PC-9 (cell line): ENCODE measurements around the gene CWC27.

ENCODE experiments used
- EZH2 ChIP-seq: fragments of 200-600 bp; sonication (generic); IDR thresholded peaks from 2 replicates; pipeline ENCODE4 v1.8.0; 2017; ENCODE audit warnings: antibody characterized with exemption, low read depth
- TF ChIP-seq, protein P1 (sequence below): fragments of 200-600 bp; sonication (generic); conservative IDR thresholded peaks from 2 replicates; pipeline ENCODE4 v1.6.1; 2017; ENCODE audit warnings: mixed run types, antibody characterized with exemption, mild to moderate bottlenecking, moderate library complexity

DNA sequence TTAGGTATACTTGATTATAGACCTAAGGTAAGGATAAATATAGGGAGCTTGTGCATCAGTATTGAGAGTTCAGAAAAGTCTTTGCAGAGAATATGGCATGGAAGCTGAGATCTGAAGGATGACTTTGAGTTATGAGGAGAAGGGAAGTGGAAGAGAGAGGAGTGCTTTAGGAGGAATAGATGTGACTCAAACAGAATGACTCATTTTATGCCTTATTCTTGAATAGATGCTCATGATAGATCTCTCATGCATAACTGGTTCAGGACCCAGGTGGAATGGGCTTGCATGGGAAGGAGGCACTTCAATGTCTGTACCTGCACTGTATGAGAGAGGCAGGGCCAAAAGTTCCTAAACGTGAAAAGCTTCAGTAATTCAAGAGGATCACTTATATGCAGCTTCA is 103.3 kb downstream of the CWC27 start:
- TF ChIP-seq, protein P1, sequence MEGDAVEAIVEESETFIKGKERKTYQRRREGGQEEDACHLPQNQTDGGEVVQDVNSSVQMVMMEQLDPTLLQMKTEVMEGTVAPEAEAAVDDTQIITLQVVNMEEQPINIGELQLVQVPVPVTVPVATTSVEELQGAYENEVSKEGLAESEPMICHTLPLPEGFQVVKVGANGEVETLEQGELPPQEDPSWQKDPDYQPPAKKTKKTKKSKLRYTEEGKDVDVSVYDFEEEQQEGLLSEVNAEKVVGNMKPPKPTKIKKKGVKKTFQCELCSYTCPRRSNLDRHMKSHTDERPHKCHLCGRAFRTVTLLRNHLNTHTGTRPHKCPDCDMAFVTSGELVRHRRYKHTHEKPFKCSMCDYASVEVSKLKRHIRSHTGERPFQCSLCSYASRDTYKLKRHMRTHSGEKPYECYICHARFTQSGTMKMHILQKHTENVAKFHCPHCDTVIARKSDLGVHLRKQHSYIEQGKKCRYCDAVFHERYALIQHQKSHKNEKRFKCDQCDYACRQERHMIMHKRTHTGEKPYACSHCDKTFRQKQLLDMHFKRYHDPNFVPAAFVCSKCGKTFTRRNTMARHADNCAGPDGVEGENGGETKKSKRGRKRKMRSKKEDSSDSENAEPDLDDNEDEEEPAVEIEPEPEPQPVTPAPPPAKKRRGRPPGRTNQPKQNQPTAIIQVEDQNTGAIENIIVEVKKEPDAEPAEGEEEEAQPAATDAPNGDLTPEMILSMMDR = no peak
- no peak for TF ChIP-seq EZH2
